IMR-90 (cell line): ENCODE results near the gene IRF5. TPM values are rescaled to one million over a fixed set of nuclear protein-coding genes. Genes with fewer than 3 reads are reported as not detected.

ENCODE experiments used
- ATAC-seq: fragments of 200-7000 bp; cut with Tn5 transposase; 2 replicates; pipeline ENCODE4 v1.9.1; 2020; ENCODE audit warnings: low read depth, mild to moderate bottlenecking, moderate library complexity
- BruUV-seq: library from RNA; stranded (reverse); fragments of 400-500 nt; replicated peaks from 2 replicates; lab custom pipeline; 2021; lab: Mats Ljungman, UMichigan
- CTCF ChIA-PET: fragments of 300-600 bp; formaldehyde crosslinking; extraction: SDS; loops from one replicate; lab custom pipeline; 2021; ENCODE audit warnings: antibody characterized with exemption; lab: Yijun Ruan, JAX
- POLR2A ChIA-PET: fragments of 300-600 bp; sonication (Branson Sonifier 250); formaldehyde crosslinking; loops from one replicate; lab custom pipeline; 2022; ENCODE audit warnings: antibody characterized with exemption; ENCODE audit not compliant: unreplicated experiment; lab: Charles Lee
- DNase-seq: peaks from one replicate; pipeline ENCODE4 v3.0.0; 2013
- H2AFZ ChIP-seq: replicated peaks from 2 replicates; pipeline ENCODE3; 2013; ENCODE audit warnings: low read length, mild to moderate bottlenecking; ENCODE audit not compliant: poor library complexity
- H2AK5ac ChIP-seq: 2 replicates; pipeline ENCODE4 v1.6.1; 2013; ENCODE audit warnings: low read depth, low read length, inconsistent platforms
- H2AK9ac ChIP-seq: replicated peaks from 2 replicates; pipeline ENCODE3; 2013; ENCODE audit warnings: mild to moderate bottlenecking, low read depth, low read length, moderate library complexity; ENCODE audit not compliant: poor library complexity
- H2BK120ac ChIP-seq: 2 replicates; pipeline ENCODE4 v1.6.1; 2013; ENCODE audit warnings: low read depth, low read length, inconsistent platforms
- H2BK15ac ChIP-seq: 3 replicates; pipeline ENCODE4 v1.6.1; 2013; ENCODE audit warnings: low read depth, low read length, inconsistent platforms
- H2BK20ac ChIP-seq: 2 replicates; pipeline ENCODE4 v1.6.1; 2013; ENCODE audit warnings: low read depth, mild to moderate bottlenecking, inconsistent platforms, low read length, moderate library complexity
- H2BK5ac ChIP-seq: 2 replicates; pipeline ENCODE4 v1.6.1; 2013; ENCODE audit warnings: mild to moderate bottlenecking, low read depth, low read length, inconsistent platforms; ENCODE audit not compliant: poor library complexity, severe bottlenecking
- H3K14ac ChIP-seq: replicated peaks from 2 replicates; pipeline ENCODE4 v1.6.1; 2013; ENCODE audit warnings: low read depth, low read length, inconsistent platforms
- H3K18ac ChIP-seq: 2 replicates; pipeline ENCODE4 v1.6.1; 2013; ENCODE audit warnings: low read depth, low read length, control low read depth
- H3K23ac ChIP-seq: 2 replicates; pipeline ENCODE4 v1.6.1; 2013; ENCODE audit warnings: low read depth, low read length, inconsistent platforms
- H3K27ac ChIP-seq: 2 replicates; pipeline ENCODE4 v1.5.1; 2013; ENCODE audit warnings: mild to moderate bottlenecking, control low read depth, low read length; ENCODE audit not compliant: insufficient read depth
- H3K27me3 ChIP-seq: 2 replicates; pipeline ENCODE4 v1.6.1; 2013; ENCODE audit warnings: low read length; ENCODE audit not compliant: control insufficient read depth, insufficient read depth
- H3K36me3 ChIP-seq: 2 replicates; pipeline ENCODE4 v1.6.1; 2013; ENCODE audit warnings: low read length, mixed read lengths; ENCODE audit not compliant: control insufficient read depth, insufficient read depth
- H3K4ac ChIP-seq: 2 replicates; pipeline ENCODE4 v1.6.1; 2013; ENCODE audit warnings: low read depth, low read length, inconsistent platforms
- H3K4me1 ChIP-seq: 2 replicates; pipeline ENCODE4 v1.6.1; 2013; ENCODE audit warnings: low read length, mixed read lengths; ENCODE audit not compliant: control insufficient read depth, insufficient read depth
- H3K4me2 ChIP-seq: 2 replicates; pipeline ENCODE4 v1.6.1; 2013; ENCODE audit warnings: low read depth, mild to moderate bottlenecking, control low read depth, low read length, moderate library complexity
- H3K4me3 ChIP-seq: 2 replicates; pipeline ENCODE4 v1.5.1; 2013; ENCODE audit warnings: low read depth, mild to moderate bottlenecking, control low read depth, low read length, moderate library complexity; ENCODE audit not compliant: insufficient read depth
- H3K56ac ChIP-seq: 2 replicates; pipeline ENCODE4 v1.6.1; 2013; ENCODE audit warnings: low read length, inconsistent platforms; ENCODE audit not compliant: insufficient read depth; ENCODE audit errors: extremely low read depth
- H3K79me1 ChIP-seq, 2 experiments: 2 replicates each; pipeline ENCODE4 v1.6.1; 2013; ENCODE audit warnings: low read length in 2 of 2, inconsistent platforms in 1 of 2, low read depth in 1 of 2
- H3K9ac ChIP-seq: 2 replicates; pipeline ENCODE4 v1.6.1; 2013; ENCODE audit warnings: low read depth, low read length, control low read depth
- H3K9me1 ChIP-seq: 2 replicates; pipeline ENCODE4 v1.6.1; 2013; ENCODE audit warnings: low read length, inconsistent platforms; ENCODE audit not compliant: insufficient read depth
- H3K9me3 ChIP-seq: 2 replicates; pipeline ENCODE4 v1.6.1; 2013; ENCODE audit warnings: low read length; ENCODE audit not compliant: control insufficient read depth, insufficient read depth
- H4K20me1 ChIP-seq: 2 replicates; pipeline ENCODE4 v1.6.1; 2013; ENCODE audit warnings: low read length, inconsistent platforms; ENCODE audit not compliant: insufficient read depth
- H4K5ac ChIP-seq: 2 replicates; pipeline ENCODE4 v1.6.1; 2013; ENCODE audit warnings: mild to moderate bottlenecking, low read depth, low read length, control low read depth
- H4K8ac ChIP-seq, 2 experiments: 2 replicates each; pipeline ENCODE4 v1.6.1; 2013; ENCODE audit warnings: low read depth in 2 of 2, low read length in 2 of 2, control low read depth in 1 of 2, inconsistent platforms in 1 of 2
- H4K91ac ChIP-seq: 2 replicates; pipeline ENCODE4 v1.6.1; 2013; ENCODE audit warnings: low read depth, low read length, inconsistent platforms; ENCODE audit not compliant: insufficient read depth
- CEBPB ChIP-seq: IDR thresholded peaks from 2 replicates; pipeline ENCODE4 v1.6.1; 2012; ENCODE audit warnings: low read depth, low read length, improper control_type of control experiment
- CHD1 ChIP-seq: IDR thresholded peaks from 2 replicates; pipeline ENCODE4 v1.6.1; 2012; ENCODE audit warnings: low read depth, low read length, improper control_type of control experiment
- FOS ChIP-seq: fragments of 150-350 bp; IDR thresholded peaks from 2 replicates; pipeline ENCODE4 v1.6.1; 2016; ENCODE audit warnings: low read depth, low read length
- MAFK ChIP-seq: IDR thresholded peaks from 2 replicates; pipeline ENCODE4 v1.6.1; 2012; ENCODE audit warnings: low read depth, low read length, improper control_type of control experiment
- MXI1 ChIP-seq: IDR thresholded peaks from 2 replicates; pipeline ENCODE4 v1.6.1; 2012; ENCODE audit warnings: low read depth, mild to moderate bottlenecking, low read length, moderate library complexity, borderline replicate concordance
- NFE2L2 ChIP-seq: fragments of 150-350 bp; IDR thresholded peaks from 2 replicates; pipeline ENCODE4 v1.6.1; 2016; ENCODE audit warnings: low read depth, mild to moderate bottlenecking, low read length
- RAD21 ChIP-seq: IDR thresholded peaks from 2 replicates; pipeline ENCODE4 v1.6.1; 2012; ENCODE audit warnings: low read length, improper control_type of control experiment
- RFX5 ChIP-seq: IDR thresholded peaks from 2 replicates; pipeline ENCODE4 v1.8.0; 2012; ENCODE audit warnings: low read depth, mild to moderate bottlenecking, low read length, moderate library complexity
- WGBS, 2 experiments: methylation state at CpG; one replicate each; pipeline versions ENCODE4 v1.1.5 to v1.1.7; 2013; ENCODE audit warnings: missing lambda C conversion rate in 2 of 2; ENCODE audit not compliant: insufficient read length in 1 of 2; ENCODE audit errors: extremely low coverage in 2 of 2; 5-methylcytosine and 5-hydroxymethylcytosine counted together
- dilution Hi-C: fragments of 300-500 bp; cut with HindIII; formaldehyde crosslinking; loops from one replicate; pipeline ENCODE4 v1.14.3; 2018; ENCODE audit warnings: low sequenced_read_pairs; ENCODE audit not compliant: unreplicated experiment
- in situ Hi-C: fragments of 300-500 bp; cut with MboI; formaldehyde crosslinking; loops from 3 replicates; pipeline ENCODE4 v1.14.3; 2019; ENCODE audit warnings: low sequenced_read_pairs, inconsistent platforms, mixed read lengths
- intact Hi-C: fragments of 100-400 bp; cut with micrococcal nuclease; formaldehyde crosslinking; loops from 2 replicates; pipeline ENCODE4 v1.10.0; 2022
- polyA plus RNA-seq, 3 experiments: library from polyadenylated mRNA; depleted of rRNA; stranded (reverse); fragments of >200 nt; gene quantifications; 2 replicates each; pipeline ENCODE4 v1.2.3, GENCODE V29; 2012; ENCODE audit warnings: low replicate concordance in 1 of 3
- total RNA-seq: library from RNA; depleted of rRNA; stranded (reverse); fragments of >200 nt; gene quantifications from 2 replicates; pipeline ENCODE4 v1.2.3, GENCODE V29; 2012
- TF ChIP-seq, protein P1 (sequence below): fragments of 150-350 bp; IDR thresholded peaks from 2 replicates; pipeline ENCODE4 v1.6.1; 2016; ENCODE audit warnings: low read depth, mild to moderate bottlenecking, low read length, moderate library complexity, borderline replicate concordance
- TF ChIP-seq, protein P2 (sequence below): conservative IDR thresholded peaks from 2 replicates; pipeline ENCODE4 v1.5.1; 2012; ENCODE audit warnings: mild to moderate bottlenecking, low read depth, low read length, improper control_type of control experiment
- TF ChIP-seq, protein P3 (sequence below): fragments of 150-350 bp; IDR thresholded peaks from 2 replicates; pipeline ENCODE4 v1.6.1; 2017; ENCODE audit warnings: mild to moderate bottlenecking, antibody characterized with exemption, low read length, low read depth

Gene IRF5
- total and polyA plus RNA-seq, 2 of the 4 experiments (the other 2 are of a cell fraction): 0.14 to 0.18 TPM

DNA sequence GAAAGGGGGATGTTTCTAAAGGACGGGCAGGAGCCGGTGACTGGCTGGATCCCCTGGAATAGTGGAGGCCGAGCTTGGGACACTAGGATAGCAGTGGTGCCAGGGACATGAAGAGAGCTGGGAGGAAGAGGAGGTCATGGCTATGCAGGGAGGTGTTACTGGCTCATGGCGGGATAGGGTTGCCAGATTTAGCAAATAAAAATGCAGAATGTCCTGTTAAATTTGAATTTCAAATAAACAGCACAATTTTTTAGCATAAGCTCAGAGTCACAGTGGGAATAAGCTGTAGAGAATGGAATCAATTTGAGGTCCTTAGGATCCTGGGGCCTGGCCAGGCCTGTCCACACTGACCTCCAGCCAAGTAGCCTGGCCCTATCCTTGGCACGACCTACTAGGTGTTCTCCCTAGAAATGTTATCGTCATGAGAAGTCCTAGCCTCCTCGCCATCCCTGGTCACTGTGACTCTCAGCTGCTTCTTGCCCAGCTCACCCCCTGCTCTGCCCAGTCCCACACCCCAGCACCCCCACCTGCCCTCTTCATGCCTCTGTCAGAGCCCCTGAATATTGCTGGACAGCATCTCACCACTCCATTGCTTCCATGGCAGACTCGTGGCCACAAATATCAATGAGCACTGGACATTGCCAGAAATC, 19.6 kb upstream of the IRF5 start:
- POLR2A ChIA-PET: no interaction called here
- Histone ChIP-seq H4K20me1 (0 out of 2 replicates have a peak, but pooled peaks cover 3% of the 10 kb centered on the region), H2BK15ac (no peak overlapping the region), H2AK5ac (no peak overlapping the region), H3K27ac (no peak overlapping the region), H3K23ac (no peak overlapping the region), H3K4me1 (peaks cover 2% of the 10 kb centered on the region; the same call in 1 of the 2 replicates), H3K9ac (no peak overlapping the region), H2BK120ac (no peak overlapping the region), H2BK20ac (no peak overlapping the region), H3K9me1 (no peaks in the 10 kb centered on the region), H2AK9ac (no peak overlapping the region), H3K36me3 (no peaks in the 10 kb centered on the region), H3K4me2 (no peak overlapping the region), H3K14ac (no peak overlapping the region), H4K5ac (no peak overlapping the region), H3K4me3 (no peak overlapping the region), H3K9me3 (peaks cover 5% of the 10 kb centered on the region), H2BK5ac (no peak overlapping the region), H3K27me3 (peaks cover 82% of the 10 kb centered on the region), H2AFZ (no peak overlapping the region), H3K79me1 (no peaks in the 10 kb centered on the region), H3K56ac (no peak overlapping the region), H4K8ac (no peak overlapping the region), H3K4ac (no peak overlapping the region), H4K91ac (no peak overlapping the region), H3K18ac (no peak overlapping the region)
- ATAC-seq (no peak), DNase-seq (no peak)
- BruUV-seq: no TSS peak
- in situ Hi-C loops (no loop called here), dilution Hi-C loops (no loop called here), intact Hi-C loops (no loop called here)
- TF ChIP-seq FOS (no peak), CEBPB (no peak), CHD1 (no peak), RFX5 (no peak), MAFK (no peak), RAD21 (no peak), NFE2L2 (no peak), MXI1 (no peak)
- TF ChIP-seq, protein P1, sequence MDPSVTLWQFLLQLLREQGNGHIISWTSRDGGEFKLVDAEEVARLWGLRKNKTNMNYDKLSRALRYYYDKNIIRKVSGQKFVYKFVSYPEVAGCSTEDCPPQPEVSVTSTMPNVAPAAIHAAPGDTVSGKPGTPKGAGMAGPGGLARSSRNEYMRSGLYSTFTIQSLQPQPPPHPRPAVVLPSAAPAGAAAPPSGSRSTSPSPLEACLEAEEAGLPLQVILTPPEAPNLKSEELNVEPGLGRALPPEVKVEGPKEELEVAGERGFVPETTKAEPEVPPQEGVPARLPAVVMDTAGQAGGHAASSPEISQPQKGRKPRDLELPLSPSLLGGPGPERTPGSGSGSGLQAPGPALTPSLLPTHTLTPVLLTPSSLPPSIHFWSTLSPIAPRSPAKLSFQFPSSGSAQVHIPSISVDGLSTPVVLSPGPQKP: no peak
- TF ChIP-seq, protein P2, sequence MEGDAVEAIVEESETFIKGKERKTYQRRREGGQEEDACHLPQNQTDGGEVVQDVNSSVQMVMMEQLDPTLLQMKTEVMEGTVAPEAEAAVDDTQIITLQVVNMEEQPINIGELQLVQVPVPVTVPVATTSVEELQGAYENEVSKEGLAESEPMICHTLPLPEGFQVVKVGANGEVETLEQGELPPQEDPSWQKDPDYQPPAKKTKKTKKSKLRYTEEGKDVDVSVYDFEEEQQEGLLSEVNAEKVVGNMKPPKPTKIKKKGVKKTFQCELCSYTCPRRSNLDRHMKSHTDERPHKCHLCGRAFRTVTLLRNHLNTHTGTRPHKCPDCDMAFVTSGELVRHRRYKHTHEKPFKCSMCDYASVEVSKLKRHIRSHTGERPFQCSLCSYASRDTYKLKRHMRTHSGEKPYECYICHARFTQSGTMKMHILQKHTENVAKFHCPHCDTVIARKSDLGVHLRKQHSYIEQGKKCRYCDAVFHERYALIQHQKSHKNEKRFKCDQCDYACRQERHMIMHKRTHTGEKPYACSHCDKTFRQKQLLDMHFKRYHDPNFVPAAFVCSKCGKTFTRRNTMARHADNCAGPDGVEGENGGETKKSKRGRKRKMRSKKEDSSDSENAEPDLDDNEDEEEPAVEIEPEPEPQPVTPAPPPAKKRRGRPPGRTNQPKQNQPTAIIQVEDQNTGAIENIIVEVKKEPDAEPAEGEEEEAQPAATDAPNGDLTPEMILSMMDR: no peak
- TF ChIP-seq, protein P3, sequence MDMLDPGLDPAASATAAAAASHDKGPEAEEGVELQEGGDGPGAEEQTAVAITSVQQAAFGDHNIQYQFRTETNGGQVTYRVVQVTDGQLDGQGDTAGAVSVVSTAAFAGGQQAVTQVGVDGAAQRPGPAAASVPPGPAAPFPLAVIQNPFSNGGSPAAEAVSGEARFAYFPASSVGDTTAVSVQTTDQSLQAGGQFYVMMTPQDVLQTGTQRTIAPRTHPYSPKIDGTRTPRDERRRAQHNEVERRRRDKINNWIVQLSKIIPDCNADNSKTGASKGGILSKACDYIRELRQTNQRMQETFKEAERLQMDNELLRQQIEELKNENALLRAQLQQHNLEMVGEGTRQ: no peak
- WGBS, 2 experiments: 66% methylated on average over 6 of the region's 8 CpGs; no CpG with 5 or more reads in 1 of the 2 experiments
- CTCF ChIA-PET: interaction anchor here (0.6 kb wide), 1 partner anchor 864 kb away, joined by 3 read pairs; no protein-coding TSS in a partner anchor
